Caco-2 (cell line): ENCODE measurements around the gene RNF187. TPM values are rescaled to one million over a fixed set of nuclear protein-coding genes. Genes with fewer than 3 reads are reported as not detected.

ENCODE experiments used
- BruUV-seq: library from RNA; stranded (reverse); fragments of 400-500 nt; replicated peaks from 2 replicates; lab custom pipeline; 2021; lab: Mats Ljungman, UMichigan
- CTCF ChIA-PET: fragments of 300-600 bp; sonication (Branson Sonifier 250); formaldehyde crosslinking; loops from one replicate; lab custom pipeline; 2022; ENCODE audit warnings: antibody characterized with exemption; lab: Charles Lee
- POLR2A ChIA-PET: fragments of 300-600 bp; sonication (Branson Sonifier 250); formaldehyde crosslinking; loops from one replicate; lab custom pipeline; 2022; ENCODE audit warnings: antibody characterized with exemption; lab: Charles Lee
- DNase-seq, 2 experiments: peaks; one replicate each; pipeline versions ENCODE4 v3.0.0 to v3.0.0-alpha.2; 2020 to 2022
- H3K27me3 ChIP-seq: replicated peaks from 2 replicates; pipeline ENCODE4 v1.6.0; 2011; ENCODE audit warnings: low read length; ENCODE audit not compliant: control insufficient read depth, insufficient read depth
- H3K36me3 ChIP-seq: 2 replicates; pipeline ENCODE4 v1.5.1; 2011; ENCODE audit warnings: low read length; ENCODE audit not compliant: control insufficient read depth, insufficient read depth
- H3K4me1 ChIP-seq: fragments of 250-450 bp; sonication (Bioruptor Pico); 2 replicates; pipeline ENCODE4 v1.5.1; 2020; ENCODE audit warnings: mild to moderate bottlenecking
- H3K4me3 ChIP-seq: 2 replicates; pipeline ENCODE4 v1.5.1; 2011; ENCODE audit warnings: low read depth, mild to moderate bottlenecking, control low read depth, low read length
- H3K9me3 ChIP-seq: fragments of 250-450 bp; sonication (Bioruptor Pico); 2 replicates; pipeline ENCODE4 v1.5.1; 2020; ENCODE audit warnings: mild to moderate bottlenecking, moderate library complexity
- H3K27ac Mint-ChIP-seq: one replicate; pipeline ENCODE4 v1.8.0; 2022; ENCODE audit warnings: mixed read lengths; ENCODE audit not compliant: unreplicated experiment
- H3K27me3 Mint-ChIP-seq: one replicate; pipeline ENCODE4 v1.8.0; 2022; ENCODE audit warnings: mixed read lengths; ENCODE audit not compliant: insufficient read depth, unreplicated experiment
- H3K36me3 Mint-ChIP-seq: one replicate; pipeline ENCODE4 v1.8.0; 2022; ENCODE audit warnings: mild to moderate bottlenecking, mixed read lengths; ENCODE audit not compliant: insufficient read depth, unreplicated experiment
- H3K4me1 Mint-ChIP-seq: one replicate; pipeline ENCODE4 v1.8.0; 2022; ENCODE audit warnings: low read depth, mixed read lengths; ENCODE audit not compliant: unreplicated experiment
- H3K4me3 Mint-ChIP-seq: one replicate; pipeline ENCODE4 v1.8.0; 2022; ENCODE audit warnings: mild to moderate bottlenecking, moderate library complexity, mixed read lengths; ENCODE audit not compliant: unreplicated experiment
- H3K9me3 Mint-ChIP-seq: one replicate; pipeline ENCODE4 v1.8.0; 2022; ENCODE audit warnings: mixed read lengths; ENCODE audit not compliant: unreplicated experiment
- intact Hi-C: fragments of 100-400 bp; cut with micrococcal nuclease; formaldehyde crosslinking; loops from one replicate; pipeline ENCODE4 v1.10.0; 2022; ENCODE audit not compliant: unreplicated experiment
- total RNA-seq: library from RNA; stranded (reverse); gene quantifications from 2 replicates; pipeline ENCODE4 v1.2.3, GENCODE V29; 2022
- TF ChIP-seq, protein P1 (sequence below), 2 experiments: fragments of 200-600 bp in 1 of 2; IDR thresholded peaks; 1 replicate in 1 of 2; 2 replicates in 1 of 2; pipeline versions ENCODE4 v1.5.1 to v1.8.0; 2011 to 2022; ENCODE audit warnings: antibody characterized with exemption in 1 of 2, control low read depth in 1 of 2, inconsistent platforms in 1 of 2, low read depth in 1 of 2, low read length in 1 of 2, mild to moderate bottlenecking in 1 of 2, moderate library complexity in 1 of 2; ENCODE audit not compliant: insufficient read depth in 1 of 2, severe bottlenecking in 1 of 2, unreplicated experiment in 1 of 2

Gene RNF187
- total RNA-seq, 1 experiment from 2014 or later: 164 TPM

DNA sequence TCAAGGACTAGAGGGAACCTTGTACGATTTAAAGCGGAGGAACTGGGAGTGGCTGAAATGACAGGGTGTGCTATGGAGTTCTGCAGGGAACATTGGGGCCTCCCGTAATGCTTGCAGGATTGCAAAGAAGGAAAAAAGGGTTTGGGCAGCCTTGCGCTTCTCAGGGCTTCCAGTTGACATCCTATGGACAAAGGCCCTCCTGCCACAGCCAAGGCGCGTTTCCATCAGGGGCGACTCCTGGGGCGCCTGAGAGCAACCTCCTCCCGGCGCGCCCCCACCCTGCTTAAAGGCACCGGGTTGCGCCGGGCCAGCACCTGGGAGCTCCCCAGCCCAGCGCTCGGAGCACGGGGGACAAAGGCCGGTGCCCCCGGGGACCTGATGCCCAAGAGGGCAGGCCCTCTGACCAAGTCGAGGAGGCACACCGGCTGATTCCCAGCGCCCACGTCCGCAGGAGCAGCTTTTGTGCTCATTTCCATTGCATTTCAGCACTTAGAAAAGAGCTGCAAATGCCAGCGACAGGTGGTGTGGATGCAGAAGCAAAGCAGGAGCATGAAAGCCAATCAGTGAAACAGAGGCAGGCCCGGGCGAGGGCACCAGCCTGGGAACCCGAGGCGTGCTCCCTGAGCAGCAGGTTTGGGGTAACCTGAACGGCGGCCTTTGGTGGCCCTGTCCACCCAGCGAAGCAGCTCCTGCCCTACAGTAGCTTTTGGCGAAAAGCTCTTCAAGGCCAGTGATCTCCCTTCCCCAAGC, 17.6 kb upstream of the RNF187 start:
- CTCF ChIA-PET: interaction anchor here (0.9 kb wide), 1 partner anchor 11 kb away, joined by 4 read pairs; no protein-coding TSS in a partner anchor
- H3K36me3 ChIP-seq: no peaks in the 10 kb centered on the region
- TF ChIP-seq, protein P1, sequence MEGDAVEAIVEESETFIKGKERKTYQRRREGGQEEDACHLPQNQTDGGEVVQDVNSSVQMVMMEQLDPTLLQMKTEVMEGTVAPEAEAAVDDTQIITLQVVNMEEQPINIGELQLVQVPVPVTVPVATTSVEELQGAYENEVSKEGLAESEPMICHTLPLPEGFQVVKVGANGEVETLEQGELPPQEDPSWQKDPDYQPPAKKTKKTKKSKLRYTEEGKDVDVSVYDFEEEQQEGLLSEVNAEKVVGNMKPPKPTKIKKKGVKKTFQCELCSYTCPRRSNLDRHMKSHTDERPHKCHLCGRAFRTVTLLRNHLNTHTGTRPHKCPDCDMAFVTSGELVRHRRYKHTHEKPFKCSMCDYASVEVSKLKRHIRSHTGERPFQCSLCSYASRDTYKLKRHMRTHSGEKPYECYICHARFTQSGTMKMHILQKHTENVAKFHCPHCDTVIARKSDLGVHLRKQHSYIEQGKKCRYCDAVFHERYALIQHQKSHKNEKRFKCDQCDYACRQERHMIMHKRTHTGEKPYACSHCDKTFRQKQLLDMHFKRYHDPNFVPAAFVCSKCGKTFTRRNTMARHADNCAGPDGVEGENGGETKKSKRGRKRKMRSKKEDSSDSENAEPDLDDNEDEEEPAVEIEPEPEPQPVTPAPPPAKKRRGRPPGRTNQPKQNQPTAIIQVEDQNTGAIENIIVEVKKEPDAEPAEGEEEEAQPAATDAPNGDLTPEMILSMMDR (IDR thresholded peaks at IDR 0.05; ENCODE audit: insufficient read depth in 1 of 2, low read depth in 1 of 2, low read length in 1 of 2, severe bottlenecking in 1 of 2, unreplicated experiment in 1 of 2): no peak
- no peaks in the 10 kb centered on the region for H3K27me3 ChIP-seq
- intact Hi-C loops: no loop called here
- no peaks in the 10 kb centered on the region for H3K36me3 Mint-ChIP-seq
- no peak overlapping the region for H3K4me3 ChIP-seq
- H3K27me3 Mint-ChIP-seq: no peaks in the 10 kb centered on the region
- no peaks in the 10 kb centered on the region for H3K9me3 ChIP-seq
- no peak overlapping the region for H3K4me3 Mint-ChIP-seq
- no peak overlapping the region for H3K27ac Mint-ChIP-seq
- no peaks in the 10 kb centered on the region for H3K9me3 Mint-ChIP-seq
- no peak for DNase-seq
- peaks cover 24% of the 10 kb centered on the region for H3K4me1 ChIP-seq
- peaks cover 14% of the 10 kb centered on the region for H3K4me1 Mint-ChIP-seq
- POLR2A ChIA-PET: no interaction called here
- BruUV-seq: no TSS peak

DNA sequence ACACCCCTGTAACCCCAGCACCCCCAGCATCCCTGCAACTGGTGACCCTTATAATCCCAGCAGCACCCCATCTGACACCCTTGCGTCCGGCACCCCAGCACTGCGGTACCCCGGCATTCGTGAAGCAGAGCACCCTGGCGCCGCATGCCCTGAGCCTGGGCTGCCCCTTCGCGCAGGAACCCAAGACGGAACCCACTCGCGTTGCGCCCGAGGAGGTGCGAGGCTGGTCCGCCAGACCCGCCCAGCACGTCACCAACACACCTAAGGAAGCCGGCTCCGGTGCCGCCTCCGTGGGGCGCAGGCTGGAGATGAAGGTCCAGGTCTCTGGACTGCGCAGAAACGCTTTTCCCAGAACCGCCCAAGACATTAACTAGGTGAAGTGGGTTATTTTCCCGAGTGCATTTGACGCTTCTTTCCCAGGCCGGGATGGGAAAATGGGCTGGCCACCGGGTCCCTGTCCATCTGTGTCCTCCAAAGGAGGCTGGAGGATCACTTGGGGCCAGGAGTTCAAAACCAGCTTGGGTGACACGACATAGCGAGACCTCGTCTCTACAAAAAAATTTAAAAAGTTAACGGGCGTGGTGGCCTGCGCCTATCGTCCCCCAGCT, 15.9 kb upstream of the RNF187 start:
- no peak overlapping the region for H3K4me3 ChIP-seq
- H3K27me3 Mint-ChIP-seq: no peaks in the 10 kb centered on the region
- H3K9me3 ChIP-seq: no peaks in the 10 kb centered on the region
- DNase-seq: no peak
- TF ChIP-seq, protein P1 (IDR thresholded peaks at IDR 0.05; ENCODE audit: insufficient read depth in 1 of 2, low read depth in 1 of 2, low read length in 1 of 2, severe bottlenecking in 1 of 2, unreplicated experiment in 1 of 2): no peak
- H3K4me1 ChIP-seq: peaks cover 24% of the 10 kb centered on the region
- H3K27ac Mint-ChIP-seq: peak overlapping the region; percentile 11
- no peaks in the 10 kb centered on the region for H3K27me3 ChIP-seq
- H3K4me1 Mint-ChIP-seq: peaks cover 22% of the 10 kb centered on the region
- intact Hi-C loops: no loop called here
- no TSS peak for BruUV-seq
- CTCF ChIA-PET: interaction anchor here (1.2 to 1.4 kb wide), 2 partner anchors 44 to 104 kb away, joined by 3 to 9 read pairs; no protein-coding TSS in a partner anchor
- H3K36me3 Mint-ChIP-seq: no peaks in the 10 kb centered on the region
- POLR2A ChIA-PET: interaction anchor here (1.2 kb wide), 1 partner anchor 14 kb away, joined by 5 read pairs; a partner anchor contains a TSS
- H3K4me3 Mint-ChIP-seq: no peak overlapping the region
- no peaks in the 10 kb centered on the region for H3K9me3 Mint-ChIP-seq
- no peaks in the 10 kb centered on the region for H3K36me3 ChIP-seq

DNA sequence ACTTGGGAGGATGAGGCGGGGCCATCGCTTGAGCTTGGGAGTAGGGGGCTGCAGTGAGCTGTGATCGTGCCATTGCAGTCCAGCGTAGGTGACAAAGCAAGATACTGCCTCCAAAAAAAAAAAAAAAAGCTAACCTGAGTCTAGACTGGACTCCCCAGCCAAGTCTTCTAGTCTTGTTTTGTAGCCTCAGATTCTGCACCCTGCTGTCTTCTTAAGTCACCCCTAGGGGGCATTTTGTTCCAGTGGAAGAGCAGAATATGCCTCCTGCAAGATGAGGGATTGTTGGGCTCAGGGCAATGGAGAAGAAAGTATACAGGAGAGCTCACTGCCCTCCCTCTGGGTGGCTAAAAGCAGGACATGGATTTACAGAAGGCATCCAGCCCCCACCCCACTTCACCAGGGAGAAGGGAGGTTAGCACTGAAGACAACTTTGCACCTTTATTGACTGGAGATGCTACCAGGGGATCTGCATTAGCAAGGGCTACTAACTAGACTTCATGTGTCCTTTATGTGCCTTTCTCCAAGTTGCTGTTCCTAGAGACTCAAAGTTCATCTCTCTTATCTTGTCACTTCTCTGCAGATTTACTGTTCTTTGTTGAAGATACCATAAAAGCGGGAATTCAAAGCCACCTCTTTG, 15.3 kb upstream of the RNF187 start:
- DNase-seq: peak in 1 of 2 experiments; percentile 62
- Histone ChIP-seq H3K4me3 (no peak overlapping the region), H3K36me3 (no peaks in the 10 kb centered on the region), H3K4me1 (peaks cover 24% of the 10 kb centered on the region), H3K9me3 (no peaks in the 10 kb centered on the region), H3K27me3 (no peaks in the 10 kb centered on the region)
- H3K27me3 Mint-ChIP-seq: no peaks in the 10 kb centered on the region
- intact Hi-C loops: loop anchor here (1.0 kb wide), 1 partner anchor 15 kb away; a partner anchor contains a TSS
- TF ChIP-seq, protein P1 (IDR thresholded peaks at IDR 0.05; ENCODE audit: insufficient read depth in 1 of 2, low read depth in 1 of 2, low read length in 1 of 2, severe bottlenecking in 1 of 2, unreplicated experiment in 1 of 2): peak; percentile 54 to 70
- H3K27ac Mint-ChIP-seq: peak overlapping the region; percentile 11
- BruUV-seq: no TSS peak
- H3K4me3 Mint-ChIP-seq: no peak overlapping the region
- POLR2A ChIA-PET: interaction anchor here (0.6 to 1.2 kb wide), 2 partner anchors 14 to 44 kb away, joined by 3 to 5 read pairs; a partner anchor contains a TSS
- CTCF ChIA-PET: interaction anchor here (0.6 to 1.4 kb wide), 8 partner anchors 12 to 371 kb away, joined by 3 to 9 read pairs (median 4); a partner anchor contains a TSS
- no peaks in the 10 kb centered on the region for H3K36me3 Mint-ChIP-seq
- no peaks in the 10 kb centered on the region for H3K9me3 Mint-ChIP-seq
- H3K4me1 Mint-ChIP-seq: peaks cover 22% of the 10 kb centered on the region
